HEK293 (cell line): ENCODE data around the gene LIG3.

Experiments used
- CTCF ChIA-PET: fragments of 350-600 bp; formaldehyde crosslinking; extraction: SDS; loops from one replicate; lab custom pipeline; 2021; ENCODE audit warnings: antibody characterized with exemption; lab: Yijun Ruan, JAX
- POLR2A ChIA-PET: fragments of 300-600 bp; formaldehyde crosslinking; extraction: SDS; loops from one replicate; lab custom pipeline; 2020; ENCODE audit warnings: antibody characterized with exemption, inconsistent platforms; lab: Yijun Ruan, JAX
- H3K27ac ChIP-seq: fragments of 200-500 bp; sonication (Bioruptor generic); 2 replicates; pipeline ENCODE4 v1.5.1; 2014; ENCODE audit warnings: low read depth, low read length, control low read depth, inconsistent platforms; ENCODE audit errors: extremely low read depth
- H3K36me3 ChIP-seq, 2 experiments: fragments of 200-500 bp in 1 of 2; sonication (Bioruptor generic) in 1 of 2; 1 replicate in 1 of 2; 2 replicates in 1 of 2; pipeline ENCODE4 v1.5.1; 2014 to 2017; ENCODE audit warnings: inconsistent platforms in 2 of 2, low read length in 2 of 2; ENCODE audit not compliant: control insufficient read depth in 2 of 2, insufficient read depth in 1 of 2
- H3K4me1 ChIP-seq: fragments of 200-500 bp; sonication (Bioruptor generic); 2 replicates; pipeline ENCODE4 v1.5.1; 2014; ENCODE audit warnings: mild to moderate bottlenecking, low read length, inconsistent platforms; ENCODE audit not compliant: control insufficient read depth, insufficient read depth
- H3K4me3 ChIP-seq: 2 replicates; pipeline ENCODE4 v1.5.1; 2011; ENCODE audit warnings: low read depth, mild to moderate bottlenecking, control low read depth, low read length, moderate library complexity
- H3K9me3 ChIP-seq: fragments of 200-500 bp; sonication (Bioruptor generic); 2 replicates; pipeline ENCODE4 v1.5.1; 2014; ENCODE audit warnings: low read depth, low read length, inconsistent platforms; ENCODE audit not compliant: control insufficient read depth, insufficient read depth
- ZNF248 ChIP-seq: fragments of 450-650 bp; formaldehyde crosslinking; IDR thresholded peaks from 2 replicates; pipeline ENCODE4 v1.5.1; 2017; ENCODE audit warnings: missing biosample characterization, missing genetic modification characterization
- ZNF274 ChIP-seq, 2 experiments: fragments of 200-500 bp in 1 of 2; fragments of 450-650 bp in 1 of 2; sonication (Bioruptor generic) in 1 of 2; formaldehyde crosslinking in 1 of 2; IDR thresholded peaks; 2 replicates each; pipeline versions ENCODE4 v1.5.1 to v1.6.1; 2014 to 2016; ENCODE audit warnings: borderline replicate concordance in 1 of 2, inconsistent platforms in 1 of 2, low read length in 1 of 2, missing biosample characterization in 1 of 2, missing genetic modification characterization in 1 of 2
- ZNF341 ChIP-seq: fragments of 450-650 bp; formaldehyde crosslinking; IDR thresholded peaks from 2 replicates; pipeline ENCODE4; 2016; ENCODE audit warnings: low read depth, missing biosample characterization, missing genetic modification characterization
- ZNF707 ChIP-seq: fragments of 450-650 bp; formaldehyde crosslinking; IDR thresholded peaks from 2 replicates; pipeline ENCODE4 v1.5.1; 2016; ENCODE audit warnings: missing biosample characterization, missing genetic modification characterization
- ZNF768 ChIP-seq: fragments of 450-650 bp; formaldehyde crosslinking; IDR thresholded peaks from 2 replicates; pipeline ENCODE4 v1.5.1; 2018; ENCODE audit warnings: missing biosample characterization, mild to moderate bottlenecking, missing genetic modification characterization
- ZXDB ChIP-seq: fragments of 450-650 bp; formaldehyde crosslinking; IDR thresholded peaks from 2 replicates; pipeline ENCODE4 v1.5.1; 2016; ENCODE audit warnings: missing biosample characterization, missing genetic modification characterization
- TF ChIP-seq, protein P1 (sequence below): fragments of 450-650 bp; formaldehyde crosslinking; IDR thresholded peaks from 2 replicates; pipeline ENCODE4 v1.5.1; 2016; ENCODE audit warnings: missing biosample characterization, missing genetic modification characterization
- TF ChIP-seq, protein P2 (sequence below): fragments of 450-650 bp; IDR thresholded peaks from 2 replicates; pipeline ENCODE4 v1.5.1; 2018; ENCODE audit warnings: missing biosample characterization, mild to moderate bottlenecking, missing genetic modification characterization
- TF ChIP-seq, protein P3 (sequence below): fragments of 450-650 bp; formaldehyde crosslinking; IDR thresholded peaks from 2 replicates; pipeline ENCODE4 v1.5.1; 2016; ENCODE audit warnings: missing biosample characterization, missing genetic modification characterization, borderline replicate concordance

LIG3 gene

DNA sequence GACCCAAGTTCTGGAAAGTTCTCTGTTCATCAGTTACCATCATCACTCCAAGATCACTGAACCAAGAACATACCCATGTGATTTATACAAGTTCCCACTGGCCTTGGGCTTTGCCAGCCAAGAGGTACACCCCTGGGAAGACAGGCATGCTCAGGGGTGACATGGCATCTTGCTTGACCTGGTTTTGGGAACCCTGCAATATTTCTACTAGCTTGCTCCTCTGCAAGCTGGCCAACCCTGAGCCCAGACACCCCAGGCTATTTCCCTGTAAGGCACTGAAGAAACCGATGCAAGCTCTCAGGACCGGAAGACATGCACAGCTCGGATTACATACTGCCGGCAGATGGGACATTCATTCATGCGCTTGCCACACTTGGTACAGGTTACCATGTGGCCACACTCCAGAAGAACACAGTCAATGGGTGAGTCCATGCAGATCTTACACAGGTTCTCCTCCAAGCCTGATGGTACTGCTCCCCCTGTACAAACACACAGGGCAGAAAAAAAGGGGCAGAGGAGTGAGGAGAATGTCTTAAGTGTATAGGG, 31.4 kb downstream of the LIG3 start:
- H3K9me3 ChIP-seq = no peaks in the 10 kb centered on the region
- 0 out of 2 replicates have a peak, but pooled peaks cover 2% of the 10 kb centered on the region for H3K4me1 ChIP-seq
- TF ChIP-seq ZNF274 (IDR thresholded peaks at IDR 0.05; ENCODE audit: low read length) (no peak), ZNF274 (tag by site-specific recombination; IDR thresholded peaks at IDR 0.05; ENCODE audit: borderline replicate concordance) (no peak), ZNF248 (tag by site-specific recombination) (no peak), ZNF707 (tag by site-specific recombination) (no peak)
- TF ChIP-seq, protein P1, sequence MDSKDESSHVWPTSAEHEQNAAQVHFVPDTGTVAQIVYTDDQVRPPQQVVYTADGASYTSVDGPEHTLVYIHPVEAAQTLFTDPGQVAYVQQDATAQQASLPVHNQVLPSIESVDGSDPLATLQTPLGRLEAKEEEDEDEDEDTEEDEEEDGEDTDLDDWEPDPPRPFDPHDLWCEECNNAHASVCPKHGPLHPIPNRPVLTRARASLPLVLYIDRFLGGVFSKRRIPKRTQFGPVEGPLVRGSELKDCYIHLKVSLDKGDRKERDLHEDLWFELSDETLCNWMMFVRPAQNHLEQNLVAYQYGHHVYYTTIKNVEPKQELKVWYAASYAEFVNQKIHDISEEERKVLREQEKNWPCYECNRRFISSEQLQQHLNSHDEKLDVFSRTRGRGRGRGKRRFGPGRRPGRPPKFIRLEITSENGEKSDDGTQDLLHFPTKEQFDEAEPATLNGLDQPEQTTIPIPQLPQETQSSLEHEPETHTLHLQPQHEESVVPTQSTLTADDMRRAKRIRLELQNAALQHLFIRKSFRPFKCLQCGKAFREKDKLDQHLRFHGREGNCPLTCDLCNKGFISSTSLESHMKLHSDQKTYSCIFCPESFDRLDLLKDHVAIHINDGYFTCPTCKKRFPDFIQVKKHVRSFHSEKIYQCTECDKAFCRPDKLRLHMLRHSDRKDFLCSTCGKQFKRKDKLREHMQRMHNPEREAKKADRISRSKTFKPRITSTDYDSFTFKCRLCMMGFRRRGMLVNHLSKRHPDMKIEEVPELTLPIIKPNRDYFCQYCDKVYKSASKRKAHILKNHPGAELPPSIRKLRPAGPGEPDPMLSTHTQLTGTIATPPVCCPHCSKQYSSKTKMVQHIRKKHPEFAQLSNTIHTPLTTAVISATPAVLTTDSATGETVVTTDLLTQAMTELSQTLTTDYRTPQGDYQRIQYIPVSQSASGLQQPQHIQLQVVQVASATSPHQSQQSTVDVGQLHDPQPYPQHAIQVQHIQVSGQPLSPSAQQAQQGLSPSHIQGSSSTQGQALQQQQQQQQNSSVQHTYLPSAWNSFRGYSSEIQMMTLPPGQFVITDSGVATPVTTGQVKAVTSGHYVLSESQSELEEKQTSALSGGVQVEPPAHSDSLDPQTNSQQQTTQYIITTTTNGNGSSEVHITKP (tag by site-specific recombination) = peak; percentile 71
- TF ChIP-seq, protein P2, sequence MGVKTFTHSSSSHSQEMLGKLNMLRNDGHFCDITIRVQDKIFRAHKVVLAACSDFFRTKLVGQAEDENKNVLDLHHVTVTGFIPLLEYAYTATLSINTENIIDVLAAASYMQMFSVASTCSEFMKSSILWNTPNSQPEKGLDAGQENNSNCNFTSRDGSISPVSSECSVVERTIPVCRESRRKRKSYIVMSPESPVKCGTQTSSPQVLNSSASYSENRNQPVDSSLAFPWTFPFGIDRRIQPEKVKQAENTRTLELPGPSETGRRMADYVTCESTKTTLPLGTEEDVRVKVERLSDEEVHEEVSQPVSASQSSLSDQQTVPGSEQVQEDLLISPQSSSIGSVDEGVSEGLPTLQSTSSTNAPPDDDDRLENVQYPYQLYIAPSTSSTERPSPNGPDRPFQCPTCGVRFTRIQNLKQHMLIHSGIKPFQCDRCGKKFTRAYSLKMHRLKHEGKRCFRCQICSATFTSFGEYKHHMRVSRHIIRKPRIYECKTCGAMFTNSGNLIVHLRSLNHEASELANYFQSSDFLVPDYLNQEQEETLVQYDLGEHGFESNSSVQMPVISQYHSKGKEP (tag by site-specific recombination) = peak; percentile 32; the same call in 1 of the 2 replicates
- TF ChIP-seq, protein P3, sequence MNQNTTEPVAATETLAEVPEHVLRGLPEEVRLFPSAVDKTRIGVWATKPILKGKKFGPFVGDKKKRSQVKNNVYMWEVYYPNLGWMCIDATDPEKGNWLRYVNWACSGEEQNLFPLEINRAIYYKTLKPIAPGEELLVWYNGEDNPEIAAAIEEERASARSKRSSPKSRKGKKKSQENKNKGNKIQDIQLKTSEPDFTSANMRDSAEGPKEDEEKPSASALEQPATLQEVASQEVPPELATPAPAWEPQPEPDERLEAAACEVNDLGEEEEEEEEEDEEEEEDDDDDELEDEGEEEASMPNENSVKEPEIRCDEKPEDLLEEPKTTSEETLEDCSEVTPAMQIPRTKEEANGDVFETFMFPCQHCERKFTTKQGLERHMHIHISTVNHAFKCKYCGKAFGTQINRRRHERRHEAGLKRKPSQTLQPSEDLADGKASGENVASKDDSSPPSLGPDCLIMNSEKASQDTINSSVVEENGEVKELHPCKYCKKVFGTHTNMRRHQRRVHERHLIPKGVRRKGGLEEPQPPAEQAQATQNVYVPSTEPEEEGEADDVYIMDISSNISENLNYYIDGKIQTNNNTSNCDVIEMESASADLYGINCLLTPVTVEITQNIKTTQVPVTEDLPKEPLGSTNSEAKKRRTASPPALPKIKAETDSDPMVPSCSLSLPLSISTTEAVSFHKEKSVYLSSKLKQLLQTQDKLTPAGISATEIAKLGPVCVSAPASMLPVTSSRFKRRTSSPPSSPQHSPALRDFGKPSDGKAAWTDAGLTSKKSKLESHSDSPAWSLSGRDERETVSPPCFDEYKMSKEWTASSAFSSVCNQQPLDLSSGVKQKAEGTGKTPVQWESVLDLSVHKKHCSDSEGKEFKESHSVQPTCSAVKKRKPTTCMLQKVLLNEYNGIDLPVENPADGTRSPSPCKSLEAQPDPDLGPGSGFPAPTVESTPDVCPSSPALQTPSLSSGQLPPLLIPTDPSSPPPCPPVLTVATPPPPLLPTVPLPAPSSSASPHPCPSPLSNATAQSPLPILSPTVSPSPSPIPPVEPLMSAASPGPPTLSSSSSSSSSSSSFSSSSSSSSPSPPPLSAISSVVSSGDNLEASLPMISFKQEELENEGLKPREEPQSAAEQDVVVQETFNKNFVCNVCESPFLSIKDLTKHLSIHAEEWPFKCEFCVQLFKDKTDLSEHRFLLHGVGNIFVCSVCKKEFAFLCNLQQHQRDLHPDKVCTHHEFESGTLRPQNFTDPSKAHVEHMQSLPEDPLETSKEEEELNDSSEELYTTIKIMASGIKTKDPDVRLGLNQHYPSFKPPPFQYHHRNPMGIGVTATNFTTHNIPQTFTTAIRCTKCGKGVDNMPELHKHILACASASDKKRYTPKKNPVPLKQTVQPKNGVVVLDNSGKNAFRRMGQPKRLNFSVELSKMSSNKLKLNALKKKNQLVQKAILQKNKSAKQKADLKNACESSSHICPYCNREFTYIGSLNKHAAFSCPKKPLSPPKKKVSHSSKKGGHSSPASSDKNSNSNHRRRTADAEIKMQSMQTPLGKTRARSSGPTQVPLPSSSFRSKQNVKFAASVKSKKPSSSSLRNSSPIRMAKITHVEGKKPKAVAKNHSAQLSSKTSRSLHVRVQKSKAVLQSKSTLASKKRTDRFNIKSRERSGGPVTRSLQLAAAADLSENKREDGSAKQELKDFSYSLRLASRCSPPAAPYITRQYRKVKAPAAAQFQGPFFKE (tag by site-specific recombination) = no peak
- TF ChIP-seq, all 188 proteins: peak for 2
- no peak overlapping the region for H3K27ac ChIP-seq
- no peak overlapping the region for H3K4me3 ChIP-seq
- ChIA-PET CTCF (interaction anchor here (0.6 to 1.0 kb wide), 4 partner anchors 11 to 1766 kb away, joined by 3 to 5 read pairs (median 4); no protein-coding TSS in a partner anchor), POLR2A (no interaction called here)
- peaks cover 10 to 70% of the 10 kb centered on the region in 2 experiments; a peak in 2 of 3 replicates for H3K36me3 ChIP-seq

DNA sequence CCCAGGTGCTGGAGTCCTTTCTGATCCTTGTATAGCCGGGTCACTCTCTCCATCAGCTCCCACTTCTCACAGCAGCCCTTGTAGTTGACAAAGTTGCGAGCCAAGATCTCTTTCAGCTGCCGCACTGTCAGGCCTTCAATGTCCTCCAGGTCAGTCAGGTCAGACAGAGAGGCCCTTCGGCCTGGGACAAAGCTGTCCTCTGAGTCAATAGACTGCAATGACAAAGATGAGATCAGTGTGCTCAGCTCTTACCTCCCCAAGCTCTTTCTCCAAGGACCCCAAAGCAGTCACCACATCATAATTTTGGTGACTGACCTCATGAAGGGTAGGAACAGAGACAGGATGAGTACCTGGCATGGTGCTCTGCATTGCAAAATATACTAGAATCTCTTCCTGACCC, 36.1 kb downstream of the LIG3 start:
- ChIA-PET POLR2A (no interaction called here), CTCF (no interaction called here)
- Histone ChIP-seq H3K27ac (no peak overlapping the region), H3K9me3 (no peaks in the 10 kb centered on the region), H3K36me3 (peaks cover 10 to 63% of the 10 kb centered on the region in 2 experiments; a peak in 2 of 3 replicates), H3K4me1 (0 out of 2 replicates have a peak, but pooled peaks cover 2% of the 10 kb centered on the region), H3K4me3 (no peak overlapping the region)
- TF ChIP-seq ZNF341 (tag by site-specific recombination) = no peak

DNA sequence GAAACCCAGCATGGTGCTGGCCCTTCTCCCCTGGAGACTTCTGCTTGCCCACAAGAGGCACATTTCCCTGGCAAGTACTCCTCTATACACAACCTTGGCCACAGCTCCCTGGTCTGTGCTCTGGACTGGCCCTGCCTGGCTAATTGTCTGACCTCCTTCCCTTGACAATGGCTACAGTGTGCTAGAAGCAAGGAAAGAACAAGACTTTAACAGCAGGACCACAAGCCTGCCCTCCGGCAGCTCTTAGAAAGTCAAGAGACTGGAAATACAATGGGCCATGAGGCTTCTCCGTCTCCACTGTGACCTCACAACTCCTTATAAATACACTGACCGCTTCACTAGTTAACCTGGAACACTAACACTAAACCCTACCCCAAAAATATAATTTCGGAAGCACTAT, 36.7 kb downstream of the LIG3 start:
- Histone ChIP-seq H3K27ac (no peak overlapping the region), H3K4me3 (no peak overlapping the region), H3K9me3 (no peaks in the 10 kb centered on the region), H3K36me3 (peaks cover 10 to 60% of the 10 kb centered on the region in 2 experiments; a peak in 2 of 3 replicates), H3K4me1 (no peaks in the 10 kb centered on the region)
- ChIA-PET CTCF (interaction anchor here (0.7 kb wide), 1 partner anchor 16 kb away, joined by 3 read pairs; no protein-coding TSS in a partner anchor), POLR2A (no interaction called here)
- TF ChIP-seq ZXDB (tag by site-specific recombination) (no peak), ZNF768 (tag by site-specific recombination) (no peak)
